SKM-1 treated with dmso at 0.1 percent for 144 hours (cell line): ENCODE measurements around the gene SLC29A1.

Source experiments
- DNase-seq: peaks from one replicate; lab custom pipeline; 2025; ENCODE audit not compliant: unreplicated experiment; lab: John Stamatoyannopoulos, UW

SLC29A1 gene

GRCh38 chr6:44234101-44235025, 11.0 kb downstream of the SLC29A1 start:
- DNase-seq, result no peak

DNA sequence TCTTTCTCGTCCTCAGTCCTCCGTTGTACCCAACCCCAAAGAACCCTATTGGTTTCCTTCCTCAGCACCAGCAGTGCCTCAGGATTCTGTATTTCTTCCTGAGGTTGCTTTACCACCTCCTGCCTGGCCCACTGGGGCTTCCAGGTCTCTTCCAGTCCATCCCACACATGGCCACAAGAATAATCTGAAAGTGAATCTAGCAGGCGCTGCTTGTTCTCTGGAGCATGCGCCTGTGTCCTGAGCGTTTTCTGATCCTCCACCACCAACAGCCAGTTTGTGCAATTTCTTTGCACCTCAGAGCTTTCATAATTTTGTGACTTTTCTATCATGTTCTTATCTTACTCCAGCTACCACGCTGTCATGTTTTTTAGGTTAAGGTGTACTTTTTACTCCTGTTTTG, 11.9 kb downstream of the SLC29A1 start:
- no peak for DNase-seq

GRCh38 chr6:44235891-44236516, 12.6 kb downstream of the SLC29A1 start:
- no peak for DNase-seq

DNA sequence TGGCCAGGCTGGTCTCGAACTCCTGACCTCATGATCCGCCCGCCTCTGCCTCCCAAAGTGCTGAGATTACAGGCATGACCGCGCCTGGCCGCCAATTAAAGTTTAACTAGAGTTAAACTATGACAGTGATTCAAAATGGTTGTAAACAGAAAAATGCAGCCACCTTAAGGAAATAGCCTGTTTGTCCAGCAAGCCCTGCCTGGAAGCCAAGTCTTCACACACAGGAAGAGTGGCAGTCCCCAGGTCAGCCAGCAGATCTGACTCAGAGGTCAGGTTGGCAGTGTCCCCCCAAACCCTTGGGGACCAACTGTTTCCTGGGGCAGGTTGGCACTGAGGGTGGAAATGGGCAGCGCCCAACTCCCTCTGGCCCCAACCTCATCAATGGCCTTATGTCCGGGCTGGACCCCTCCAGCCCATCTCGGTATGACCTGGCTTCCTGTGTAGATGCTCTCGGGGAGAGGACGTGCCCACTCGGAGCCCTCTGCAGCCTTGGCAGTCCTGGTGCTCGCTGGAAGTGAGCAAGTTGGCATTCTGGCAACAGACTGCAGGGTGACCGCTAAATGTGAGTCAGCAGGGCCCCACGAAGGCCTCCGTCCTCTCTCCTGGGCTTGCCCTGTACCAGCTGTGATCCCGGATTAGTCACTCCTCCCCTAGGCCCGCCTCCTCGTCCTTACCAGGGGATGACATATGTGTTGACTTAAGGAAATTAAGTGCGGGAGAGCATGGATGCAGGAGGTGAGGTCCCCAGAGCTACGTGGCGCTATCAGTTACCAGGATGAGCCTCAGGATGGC, 13.8 kb downstream of the SLC29A1 start:
- DNase-seq, result peak; percentile 69

GRCh38 chr6:44237813-44238433, 14.5 kb downstream of the SLC29A1 start:
- DNase-seq, result peak; percentile 56

GRCh38 chr6:44238687-44239350, 15.4 kb downstream of the SLC29A1 start:
- DNase-seq, result no peak

DNA sequence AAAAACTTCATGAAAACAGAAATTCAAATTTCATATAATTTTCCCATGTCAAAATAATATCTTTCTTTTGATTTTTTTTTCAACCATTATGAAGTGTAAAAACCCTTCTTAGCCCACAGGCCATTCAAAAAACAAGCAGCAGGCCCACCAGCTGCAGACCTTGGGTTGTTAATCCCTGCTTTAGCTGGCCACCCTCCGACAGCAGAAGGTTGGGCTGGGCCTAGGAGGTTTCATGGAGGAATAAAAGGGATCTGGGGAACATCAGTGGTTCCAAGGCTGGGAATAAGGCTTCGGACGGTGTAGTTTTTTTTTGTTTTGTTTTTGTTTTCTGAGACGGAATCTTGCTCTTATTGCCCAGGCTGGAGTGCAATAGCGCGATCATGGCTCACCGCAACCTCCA, 19.9 kb downstream of the SLC29A1 start:
- no peak for DNase-seq

GRCh38 chr6:44245391-44245911, 22.1 kb downstream of the SLC29A1 start:
- DNase-seq, result no peak

DNA sequence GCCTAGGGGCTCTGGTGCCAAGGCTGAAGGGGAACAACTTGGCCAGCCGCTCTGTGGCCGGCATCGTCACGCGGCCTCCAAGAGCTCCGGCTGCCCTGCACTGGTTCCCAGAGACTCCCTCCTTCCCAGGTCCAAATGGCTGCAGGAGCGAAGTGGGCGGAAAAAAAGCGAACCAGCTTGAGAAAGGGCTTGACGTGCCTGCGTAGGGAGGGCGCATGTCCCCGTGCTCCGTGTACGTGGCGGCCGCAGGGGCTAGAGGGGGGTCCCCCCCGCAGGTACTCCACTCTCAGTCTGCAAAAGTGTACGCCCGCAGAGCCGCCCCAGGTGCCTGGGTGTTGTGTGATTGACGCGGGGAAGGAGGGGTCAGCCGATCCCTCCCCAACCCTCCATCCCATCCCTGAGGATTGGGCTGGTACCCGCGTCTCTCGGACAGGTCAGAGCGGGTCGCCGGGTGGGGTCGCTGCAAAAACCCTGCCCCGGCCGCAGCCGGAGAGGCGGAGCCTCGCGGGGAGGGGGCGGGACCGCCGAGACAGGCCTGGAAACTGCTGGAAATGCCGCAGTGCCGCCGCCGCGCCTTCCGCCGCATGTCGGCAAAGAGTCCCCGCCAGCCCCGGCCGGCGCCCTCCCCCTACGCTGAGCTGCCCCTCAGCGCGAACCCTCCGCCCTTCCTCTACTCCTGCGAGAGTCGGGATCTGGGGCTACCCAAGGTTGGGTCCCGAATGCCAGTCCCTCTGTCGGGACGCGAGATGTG, 22.7 kb downstream of the SLC29A1 start:
- peak; percentile 57 for DNase-seq

DNA sequence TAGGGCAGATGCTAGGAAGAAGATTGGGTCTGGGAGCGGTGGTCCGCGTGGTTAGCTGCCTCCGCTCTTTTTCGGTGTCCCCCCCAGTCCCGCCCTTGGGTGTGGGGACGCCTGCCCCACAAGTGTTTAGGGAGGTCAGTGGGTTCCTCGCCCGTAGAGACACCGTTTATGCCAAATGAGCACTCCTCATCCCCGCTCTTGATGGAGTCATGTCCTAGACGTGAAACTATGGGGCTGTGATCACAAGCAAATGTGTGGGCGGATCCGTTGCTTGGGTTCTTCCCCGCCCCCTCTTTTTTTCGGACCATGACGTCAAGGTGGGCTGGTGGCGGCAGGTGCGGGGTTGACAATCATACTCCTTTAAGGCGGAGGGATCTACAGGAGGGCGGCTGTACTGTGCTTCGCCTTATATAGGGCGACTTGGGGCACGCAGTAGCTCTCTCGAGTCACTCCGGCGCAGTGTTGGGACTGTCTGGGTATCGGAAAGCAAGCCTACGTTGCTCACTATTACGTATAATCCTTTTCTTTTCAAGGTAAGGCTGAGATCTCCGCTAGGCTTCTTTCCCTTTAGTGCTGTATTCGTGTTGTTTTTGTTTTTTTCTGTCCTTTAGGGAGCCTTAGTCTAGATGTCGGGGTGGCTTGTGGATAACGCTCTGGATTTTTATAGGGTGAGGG, 23.4 kb downstream of the SLC29A1 start, which contains the start of gene HSP90AB1:
Gene HSP90AB1 (plus strand): TSS at position 439 of the 675 bp plus-strand sequence. CDS start 1,529 bp downstream, outside the sequence.
- DNase-seq, result peak; percentile 98

DNA sequence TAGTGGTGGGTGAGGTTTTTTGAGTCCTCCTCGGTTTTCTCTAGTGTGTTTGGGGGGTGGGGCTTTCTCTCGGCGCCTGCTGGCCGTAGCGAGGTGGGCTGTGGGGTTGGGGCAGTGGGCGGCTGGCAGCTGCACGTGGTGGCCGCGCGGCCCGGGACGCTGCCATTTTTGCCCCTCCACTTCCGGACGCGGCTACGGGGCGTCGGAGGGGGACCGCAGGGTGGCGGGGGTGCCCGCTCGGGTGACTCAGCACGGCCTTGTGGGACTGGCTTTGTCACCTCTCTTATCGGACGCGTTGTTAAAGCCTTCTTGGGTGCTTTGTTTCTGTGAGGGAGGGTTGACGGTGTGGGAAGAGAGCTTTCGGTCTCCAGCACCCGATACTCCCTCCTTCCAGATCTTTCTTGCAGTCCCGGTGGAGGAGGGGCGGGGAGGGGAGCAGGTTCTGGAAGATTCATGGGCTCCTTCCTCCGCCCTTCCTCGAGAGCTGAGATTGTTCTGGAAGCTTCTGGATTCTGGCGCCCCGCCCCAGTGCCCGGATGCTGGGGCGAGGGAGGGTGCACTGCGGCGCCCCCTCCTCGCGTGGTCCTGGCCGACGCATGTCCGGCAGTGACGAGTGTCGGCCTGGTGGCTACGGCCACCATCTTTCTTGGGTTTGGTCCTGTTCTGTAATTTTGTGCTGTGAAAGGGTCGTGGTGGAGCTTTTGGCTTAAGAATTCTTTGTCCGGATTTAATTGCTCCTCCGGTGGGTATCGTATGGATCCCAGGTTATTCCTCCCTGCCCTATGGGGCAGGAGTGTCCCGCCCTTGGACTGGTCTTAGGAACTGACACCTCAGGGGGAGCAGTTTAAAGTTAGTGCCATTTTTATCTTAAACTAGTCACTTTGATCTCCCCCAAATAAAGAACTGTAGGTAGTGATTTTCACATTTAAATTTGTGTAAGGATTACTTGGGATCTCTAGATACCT, 24.2 kb downstream of the SLC29A1 start:
- peak; percentile 58 for DNase-seq

GRCh38 chr6:44248579-44248978, 25.2 kb downstream of the SLC29A1 start:
- DNase-seq, result no peak

DNA sequence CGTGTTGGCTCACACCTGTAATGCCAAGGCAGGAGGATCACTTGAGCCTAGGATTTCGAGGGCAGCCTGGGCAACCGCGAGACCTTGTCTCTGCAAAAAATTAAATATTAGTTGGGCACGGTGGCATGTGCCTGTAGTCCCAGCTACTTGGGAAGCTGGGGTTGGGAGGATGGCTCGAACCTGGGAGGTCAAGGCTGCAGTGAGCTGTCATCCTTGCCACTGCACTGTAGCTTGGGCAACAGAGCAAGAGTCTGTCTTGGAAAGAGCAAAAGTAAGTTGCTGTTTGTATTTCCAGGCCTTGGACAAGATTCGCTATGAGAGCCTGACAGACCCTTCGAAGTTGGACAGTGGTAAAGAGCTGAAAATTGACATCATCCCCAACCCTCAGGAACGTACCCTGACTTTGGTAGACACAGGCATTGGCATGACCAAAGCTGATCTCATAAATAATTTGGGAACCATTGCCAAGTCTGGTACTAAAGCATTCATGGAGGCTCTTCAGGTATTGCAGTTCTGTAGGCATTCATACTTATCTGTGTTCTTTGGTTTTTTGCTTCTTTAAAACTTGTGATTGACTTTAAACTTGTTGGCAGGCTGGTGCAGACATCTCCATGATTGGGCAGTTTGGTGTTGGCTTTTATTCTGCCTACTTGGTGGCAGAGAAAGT, 25.8 kb downstream of the SLC29A1 start:
- DNase-seq, result no peak

DNA sequence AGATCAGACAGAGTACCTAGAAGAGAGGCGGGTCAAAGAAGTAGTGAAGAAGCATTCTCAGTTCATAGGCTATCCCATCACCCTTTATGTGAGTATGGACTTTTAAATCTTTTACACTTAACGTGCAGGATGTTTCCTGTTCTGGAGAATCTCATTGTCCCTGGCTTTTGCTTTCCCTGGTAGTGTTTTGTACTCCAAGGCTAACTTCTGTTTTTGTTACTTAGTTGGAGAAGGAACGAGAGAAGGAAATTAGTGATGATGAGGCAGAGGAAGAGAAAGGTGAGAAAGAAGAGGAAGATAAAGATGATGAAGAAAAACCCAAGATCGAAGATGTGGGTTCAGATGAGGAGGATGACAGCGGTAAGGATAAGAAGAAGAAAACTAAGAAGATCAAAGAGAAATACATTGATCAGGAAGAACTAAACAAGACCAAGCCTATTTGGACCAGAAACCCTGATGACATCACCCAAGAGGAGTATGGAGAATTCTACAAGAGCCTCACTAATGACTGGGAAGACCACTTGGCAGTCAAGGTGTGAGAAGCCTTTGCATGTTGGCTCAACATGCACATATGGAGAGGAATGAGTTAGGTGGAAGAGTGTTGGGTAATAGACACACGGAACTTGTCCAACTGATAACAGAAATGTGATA, 26.8 kb downstream of the SLC29A1 start:
- no peak for DNase-seq

GRCh38 chr6:44250718-44251123, 27.3 kb downstream of the SLC29A1 start:
- no peak for DNase-seq

DNA sequence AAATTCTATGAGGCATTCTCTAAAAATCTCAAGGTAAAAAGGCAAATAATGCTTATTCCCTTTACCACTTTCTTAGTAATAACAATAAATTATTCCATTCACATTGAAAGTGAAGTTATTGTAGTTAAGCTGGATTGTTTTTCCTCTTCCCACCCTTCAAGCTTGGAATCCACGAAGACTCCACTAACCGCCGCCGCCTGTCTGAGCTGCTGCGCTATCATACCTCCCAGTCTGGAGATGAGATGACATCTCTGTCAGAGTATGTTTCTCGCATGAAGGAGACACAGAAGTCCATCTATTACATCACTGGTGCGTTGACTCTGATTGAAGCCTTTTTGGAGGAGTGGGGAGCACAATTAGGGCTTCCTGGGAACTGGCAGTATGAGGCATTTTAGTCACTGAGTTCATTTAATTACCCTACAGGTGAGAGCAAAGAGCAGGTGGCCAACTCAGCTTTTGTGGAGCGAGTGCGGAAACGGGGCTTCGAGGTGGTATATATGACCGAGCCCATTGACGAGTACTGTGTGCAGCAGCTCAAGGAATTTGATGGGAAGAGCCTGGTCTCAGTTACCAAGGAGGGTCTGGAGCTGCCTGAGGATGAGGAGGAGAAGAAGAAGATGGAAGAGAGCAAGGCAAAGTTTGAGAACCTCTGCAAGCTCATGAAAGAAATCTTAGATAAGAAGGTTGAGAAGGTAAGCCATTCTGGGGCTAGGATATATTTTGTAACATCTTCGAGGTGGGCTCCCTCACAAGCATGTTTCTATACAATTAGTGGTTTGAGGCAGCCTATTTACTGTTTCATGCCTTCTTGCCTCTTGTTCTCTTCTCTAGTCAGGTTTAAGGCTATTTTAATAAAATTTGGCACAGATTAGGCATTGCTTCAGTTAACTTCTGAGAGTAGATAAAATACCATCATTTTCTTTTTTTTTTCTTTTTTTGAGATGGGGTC, 28.5 kb downstream of the SLC29A1 start:
- no peak for DNase-seq
